ENCODE measurements around the gene CCER1.
"Not testable (repeated sequence)": the region's sequence is repeated elsewhere in the genome, so short reads cannot be mapped to it uniquely, and the experiment has no call there.

Gene CCER1, protein sequence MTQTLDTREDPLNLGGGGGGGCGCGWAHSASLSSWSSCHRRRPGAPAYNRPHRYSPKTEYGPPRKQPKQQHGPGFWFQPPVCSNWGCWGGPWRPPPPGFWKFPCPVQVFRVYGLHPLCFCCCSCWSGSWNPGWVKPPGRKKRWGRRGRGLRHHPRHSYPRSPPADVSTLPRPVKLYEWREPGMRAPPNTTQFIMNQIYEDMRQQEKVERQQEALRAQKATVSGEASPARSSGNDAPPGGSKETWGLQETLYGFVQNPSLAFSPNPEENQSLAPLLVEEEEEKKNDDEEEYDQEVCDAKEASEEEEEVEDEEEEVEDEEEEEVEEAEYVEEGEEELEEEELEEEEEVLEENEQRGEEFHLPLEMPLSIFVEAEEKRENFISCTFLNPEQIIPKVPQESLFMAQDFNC

DNA sequence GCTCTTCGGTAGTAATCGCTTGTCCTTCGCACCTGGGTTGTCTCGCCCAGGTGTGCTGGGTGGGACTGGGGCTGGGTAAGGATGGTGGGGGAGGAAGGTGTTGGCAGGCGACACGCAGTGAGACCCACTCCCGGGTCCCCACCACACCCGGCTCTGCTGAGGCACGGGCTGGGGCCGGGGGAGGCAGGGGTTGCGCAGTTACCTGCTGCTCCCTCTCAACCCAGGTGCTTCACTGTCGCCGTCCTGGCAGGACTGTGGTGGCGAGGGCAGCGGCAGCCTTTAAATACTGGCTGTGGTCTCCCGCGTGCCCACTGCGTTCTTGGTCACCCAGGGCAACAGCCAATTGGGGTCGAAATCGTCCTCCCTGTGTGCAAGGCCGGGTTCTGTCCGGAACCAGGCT is at the start of gene CCER1:
Gene CCER1 (minus strand): TSS at position 256 of the 400 bp plus-strand sequence. CDS start 434 bp downstream, outside the sequence.
- DNase-seq (ENCODE audit: low spot score): no peak

DNA sequence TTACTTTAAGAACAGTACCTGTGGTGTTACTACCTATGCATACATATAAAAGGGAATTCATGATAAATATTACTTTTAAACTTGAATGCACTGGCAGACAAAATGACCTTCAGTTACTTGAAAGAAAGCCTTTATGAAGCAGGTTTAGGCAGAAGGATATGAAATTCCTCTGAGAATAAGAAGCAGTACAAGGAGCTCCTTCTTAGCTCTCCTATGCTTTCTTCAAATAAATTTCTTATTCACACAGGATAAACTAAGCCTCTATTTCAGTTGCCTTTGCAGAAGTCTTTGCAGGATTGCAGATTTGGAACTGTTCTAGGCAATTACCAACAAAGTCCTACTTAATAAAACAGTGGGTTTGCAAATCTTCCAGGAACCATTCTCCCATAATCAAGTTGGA is 48.8 kb upstream of the CCER1 start:
- no peak for DNase-seq (ENCODE audit: low spot score)

DNA sequence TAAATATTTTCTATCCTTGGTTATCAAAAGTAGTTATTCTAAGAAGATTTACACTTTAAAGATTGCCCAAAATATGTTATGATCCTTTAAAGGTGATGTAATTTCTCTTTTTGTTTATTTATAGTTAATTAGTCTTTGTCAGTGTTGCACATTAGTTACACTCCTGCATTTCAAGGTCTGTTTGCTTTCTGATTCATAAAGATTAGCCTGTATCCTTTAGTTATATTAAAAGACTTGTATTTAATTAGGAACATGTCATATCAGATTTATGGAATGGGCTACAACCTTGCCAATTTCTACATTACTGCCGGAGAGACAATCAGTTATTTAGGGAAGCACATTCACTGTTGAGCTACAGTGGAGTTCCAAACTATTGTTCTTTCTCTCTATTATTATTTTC is 46.3 kb upstream of the CCER1 start:
- DNase-seq (ENCODE audit: low spot score): no peak

DNA sequence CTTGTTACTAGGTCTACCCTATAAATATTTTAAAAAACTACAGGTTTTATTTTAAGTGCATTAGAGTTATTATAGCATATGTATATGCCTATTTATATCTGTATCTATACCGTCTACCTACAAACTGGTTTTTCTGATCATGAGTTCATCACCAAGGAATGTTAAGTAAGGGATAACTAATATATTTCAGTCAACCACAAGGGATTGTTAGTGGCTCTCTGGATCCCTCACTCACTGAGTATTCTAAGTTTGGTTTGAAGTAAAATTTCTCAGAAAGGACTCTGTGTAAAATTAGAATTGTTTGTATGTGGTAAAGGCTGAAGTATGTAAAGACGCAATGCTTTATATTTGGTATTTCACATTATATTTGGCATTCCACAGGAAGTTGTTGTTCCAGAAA is 45.0 kb upstream of the CCER1 start:
- no peak for DNase-seq (ENCODE audit: low spot score)

DNA sequence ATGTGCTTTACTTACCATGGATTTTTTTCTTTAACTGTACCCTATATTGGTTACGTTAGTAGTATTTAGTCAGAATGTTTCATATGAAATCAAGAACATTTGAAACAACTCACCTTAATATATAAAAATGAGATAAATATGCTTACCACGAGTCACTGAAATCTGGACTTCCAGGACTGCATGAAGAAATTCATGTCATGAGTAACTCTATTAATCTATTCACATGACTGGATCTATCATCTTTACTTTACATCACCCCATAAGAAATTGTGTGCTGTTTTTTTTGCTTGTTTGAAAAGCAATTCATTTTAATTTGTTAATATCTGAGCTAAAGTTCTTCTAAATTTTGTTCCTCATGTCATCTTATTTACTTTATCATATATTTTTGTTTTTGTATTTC is 44.6 kb upstream of the CCER1 start:
- no peak for DNase-seq (ENCODE audit: low spot score)

DNA sequence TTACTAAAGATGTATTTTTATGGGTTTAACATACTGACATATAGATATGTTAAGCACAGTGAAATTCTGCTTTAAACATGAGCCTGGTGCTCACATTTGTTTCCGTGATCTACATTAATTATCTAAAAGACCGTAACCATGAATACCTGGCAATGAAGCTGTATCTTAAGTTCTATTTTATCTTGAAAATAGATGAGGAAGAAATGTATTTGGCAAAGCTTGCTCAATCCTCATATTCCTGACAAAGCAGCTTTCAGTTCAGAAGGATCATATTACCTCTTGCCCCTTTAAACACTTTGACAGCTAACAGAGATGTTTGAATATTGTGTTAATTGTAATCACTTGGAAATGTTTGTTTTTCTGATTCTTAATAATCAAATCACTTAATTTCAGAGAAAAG is 40.0 kb upstream of the CCER1 start:
- DNase-seq (ENCODE audit: low spot score): no peak

DNA sequence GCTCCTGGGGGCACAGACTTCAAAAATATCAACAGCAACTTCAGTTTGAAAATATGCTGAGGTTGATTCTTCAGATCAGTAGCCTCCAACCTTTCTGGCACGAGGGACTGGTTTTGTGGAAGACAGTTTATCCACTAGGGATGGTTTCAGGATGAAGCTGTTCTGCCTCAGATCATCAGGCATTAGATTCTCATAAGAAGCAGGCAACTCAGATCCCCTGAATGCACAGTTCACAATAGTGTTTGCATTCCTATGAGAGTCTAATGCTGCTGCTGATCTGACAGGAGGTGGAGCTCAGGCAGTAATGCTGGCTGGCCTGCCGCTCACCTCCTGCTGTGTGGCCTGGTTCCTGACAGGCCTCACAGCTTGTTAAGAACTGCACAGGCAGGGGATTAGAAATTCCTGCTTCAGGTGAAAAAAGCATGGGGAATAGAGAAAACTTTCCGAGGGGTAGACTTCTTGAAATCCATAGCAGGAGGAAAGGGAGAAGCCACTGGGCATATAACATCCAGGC is 37.0 kb upstream of the CCER1 start:
- DNase-seq (ENCODE audit: low spot score): no peak

DNA sequence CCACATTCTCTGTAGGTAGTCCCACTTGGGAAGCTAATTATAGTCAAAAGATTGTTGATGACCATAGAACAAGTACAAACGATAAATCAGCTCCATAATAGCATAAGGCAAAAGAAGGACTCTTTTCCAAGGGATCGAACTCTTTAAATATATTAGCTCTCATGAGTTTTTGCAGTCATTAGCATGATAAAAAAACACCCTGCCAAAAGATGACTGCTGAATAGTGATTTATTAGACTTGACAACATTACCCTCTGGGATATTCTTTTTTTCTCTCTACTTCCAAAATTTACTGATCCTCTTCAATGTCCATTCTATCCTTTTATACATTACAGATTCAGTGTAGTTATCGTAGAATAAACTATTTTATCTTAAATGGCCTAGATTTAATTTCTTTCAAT is 35.6 kb upstream of the CCER1 start:
- DNase-seq (ENCODE audit: low spot score): no peak

DNA sequence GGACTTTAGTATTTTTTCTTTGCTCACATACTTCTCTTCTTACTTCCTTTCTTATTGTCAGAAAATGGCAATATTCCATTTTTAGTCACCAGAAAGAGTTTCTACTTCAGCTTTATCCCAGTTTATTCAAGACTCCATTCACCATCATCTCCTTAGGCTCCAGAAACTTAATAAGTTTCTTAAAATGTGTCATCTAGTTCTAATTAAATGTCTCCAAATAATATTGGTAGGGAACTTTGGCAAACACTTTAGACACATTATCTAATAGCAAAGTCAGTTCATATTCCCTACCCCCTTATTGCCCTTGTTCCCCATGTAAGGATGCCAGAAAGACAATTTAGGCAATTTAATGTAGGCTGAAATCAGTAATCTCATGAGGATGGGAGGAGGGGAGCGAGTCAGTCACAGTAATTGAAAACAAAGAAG is 34.7 kb upstream of the CCER1 start:
- no peak for DNase-seq (ENCODE audit: low spot score)

DNA sequence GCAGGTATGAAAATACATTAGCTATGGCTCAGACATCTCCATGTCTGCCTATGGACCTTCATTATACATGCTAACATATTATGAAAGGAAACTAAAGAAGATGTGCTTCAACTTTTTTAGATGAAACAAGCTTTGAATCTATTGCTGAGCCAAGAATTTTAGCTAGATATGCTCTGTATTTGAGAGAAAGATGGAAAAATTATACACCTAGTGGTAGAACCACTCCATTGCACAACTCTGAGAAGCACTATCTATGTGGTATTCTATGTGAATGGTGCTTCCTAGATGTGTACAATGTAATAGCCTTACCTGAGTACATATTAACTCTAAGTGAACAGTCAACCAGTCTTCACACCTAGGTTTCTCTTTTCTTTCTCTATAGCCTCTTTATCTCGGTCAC is 32.5 kb upstream of the CCER1 start:
- no peak for DNase-seq (ENCODE audit: low spot score)

DNA sequence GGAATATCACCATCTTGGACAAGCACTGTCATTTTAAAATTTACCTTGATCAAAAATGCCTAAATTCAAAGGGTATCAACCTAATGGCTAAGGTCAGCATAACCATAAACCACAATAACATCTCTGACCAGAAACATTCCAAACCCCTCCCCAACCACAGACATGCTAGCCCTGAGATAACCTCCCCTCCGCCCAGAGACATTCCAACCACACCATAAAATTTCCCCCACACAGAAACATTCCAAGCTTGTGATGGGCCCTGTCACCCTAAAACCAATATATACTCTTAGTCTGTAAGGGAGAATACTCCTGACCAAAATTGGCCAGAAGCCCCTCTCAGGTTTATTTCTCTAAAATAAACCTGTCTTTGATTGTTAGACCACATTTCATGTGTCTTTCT is 32.1 kb upstream of the CCER1 start:
- DNase-seq (ENCODE audit: low spot score): no peak

DNA sequence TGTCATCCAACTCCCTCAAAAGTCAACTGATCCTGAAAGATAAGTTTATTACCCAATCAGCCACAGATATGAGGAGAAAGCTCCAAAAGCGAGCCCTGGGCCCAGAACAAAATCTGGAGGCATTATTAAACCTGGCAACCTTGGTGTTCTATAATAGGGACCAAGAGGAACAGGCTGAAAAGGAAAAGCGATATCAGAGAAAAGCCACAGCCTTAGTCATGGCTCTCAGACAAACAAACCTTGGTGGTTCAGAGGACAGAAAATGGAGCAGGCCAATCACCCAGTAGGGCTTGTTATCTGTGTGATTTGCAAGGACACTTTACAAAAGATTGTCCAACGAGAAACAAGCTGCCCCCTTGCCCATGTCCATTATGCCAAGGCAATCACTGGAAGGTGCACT is 30.4 kb upstream of the CCER1 start:
- not testable (repeated sequence) for DNase-seq (ENCODE audit: low spot score)

DNA sequence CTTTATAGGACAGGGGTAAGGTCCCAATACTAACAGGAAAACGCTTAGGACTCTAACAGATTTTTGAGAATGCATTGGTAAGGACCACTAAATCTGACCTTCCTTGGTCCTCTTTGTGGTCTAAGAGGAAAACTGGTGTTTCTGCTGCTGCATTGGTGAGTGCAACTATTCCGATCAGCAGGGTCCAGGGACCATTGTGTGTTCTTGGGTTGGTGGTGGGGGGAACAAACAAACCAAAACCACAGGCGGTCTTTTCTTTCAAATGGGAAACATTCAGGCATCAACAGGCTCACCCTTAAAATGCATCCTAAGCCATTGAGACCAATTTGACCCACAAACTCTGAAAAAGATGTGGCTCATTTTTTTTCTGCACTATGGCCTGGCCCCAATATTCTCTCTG is 29.1 kb upstream of the CCER1 start:
- DNase-seq (ENCODE audit: low spot score): no peak

DNA sequence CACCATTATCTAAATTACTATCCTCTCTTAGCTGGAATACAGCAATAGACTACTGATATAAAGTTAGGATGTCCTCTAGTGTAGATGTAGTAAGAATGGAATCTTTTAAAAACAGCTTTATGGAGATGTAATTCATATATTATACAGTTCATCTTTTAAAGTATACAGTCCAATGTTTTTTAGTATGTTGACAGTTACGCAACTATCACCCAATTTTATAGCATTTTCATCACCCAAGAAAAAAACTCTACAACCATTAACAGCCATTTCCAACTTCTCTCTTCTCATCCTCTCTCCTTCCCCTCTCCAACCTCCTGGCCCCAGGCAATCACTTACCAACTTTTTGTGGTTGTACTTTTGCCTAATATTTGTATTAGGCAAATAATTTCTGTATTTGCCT is 27.2 kb upstream of the CCER1 start:
- no peak for DNase-seq (ENCODE audit: low spot score)

DNA sequence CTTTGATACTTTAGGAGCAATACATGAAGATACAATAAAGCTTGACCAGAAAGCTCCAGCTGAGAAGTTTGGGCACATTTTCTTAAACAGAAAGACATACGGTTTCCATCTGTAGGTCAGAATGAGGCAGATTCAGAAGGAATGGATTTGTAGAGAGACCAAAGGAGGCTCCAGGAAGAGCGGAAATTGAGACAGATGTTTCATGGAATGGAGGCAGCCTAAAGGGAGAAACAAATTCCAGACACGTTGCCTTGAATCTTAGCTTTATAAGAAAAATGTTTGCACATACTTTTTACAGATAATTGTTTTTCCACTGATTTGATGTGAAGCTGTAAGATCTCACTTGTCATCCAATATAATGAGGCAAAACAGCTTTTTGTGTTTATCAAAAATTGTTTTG is 25.0 kb upstream of the CCER1 start:
- peak; percentile 51 for DNase-seq (ENCODE audit: low spot score)

DNA sequence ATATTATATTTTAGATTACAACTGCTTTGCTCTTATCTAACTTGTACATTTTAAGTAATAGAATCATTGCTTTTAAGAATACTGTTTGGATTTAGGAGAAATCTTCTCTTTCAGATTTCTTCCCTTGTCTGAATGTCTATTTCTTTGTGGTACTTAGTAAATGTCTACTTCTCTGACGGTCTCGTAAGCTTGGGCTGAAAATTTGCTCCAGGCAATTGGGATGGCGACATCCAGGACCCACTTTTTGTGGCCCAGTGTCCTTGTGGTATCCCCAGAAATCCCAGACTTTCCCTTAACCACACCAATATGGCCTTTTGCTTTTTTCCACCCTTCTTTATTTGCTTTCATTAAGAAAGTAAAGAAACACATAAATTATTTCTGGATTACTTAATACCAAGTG is 24.0 kb upstream of the CCER1 start:
- DNase-seq (ENCODE audit: low spot score): no peak

DNA sequence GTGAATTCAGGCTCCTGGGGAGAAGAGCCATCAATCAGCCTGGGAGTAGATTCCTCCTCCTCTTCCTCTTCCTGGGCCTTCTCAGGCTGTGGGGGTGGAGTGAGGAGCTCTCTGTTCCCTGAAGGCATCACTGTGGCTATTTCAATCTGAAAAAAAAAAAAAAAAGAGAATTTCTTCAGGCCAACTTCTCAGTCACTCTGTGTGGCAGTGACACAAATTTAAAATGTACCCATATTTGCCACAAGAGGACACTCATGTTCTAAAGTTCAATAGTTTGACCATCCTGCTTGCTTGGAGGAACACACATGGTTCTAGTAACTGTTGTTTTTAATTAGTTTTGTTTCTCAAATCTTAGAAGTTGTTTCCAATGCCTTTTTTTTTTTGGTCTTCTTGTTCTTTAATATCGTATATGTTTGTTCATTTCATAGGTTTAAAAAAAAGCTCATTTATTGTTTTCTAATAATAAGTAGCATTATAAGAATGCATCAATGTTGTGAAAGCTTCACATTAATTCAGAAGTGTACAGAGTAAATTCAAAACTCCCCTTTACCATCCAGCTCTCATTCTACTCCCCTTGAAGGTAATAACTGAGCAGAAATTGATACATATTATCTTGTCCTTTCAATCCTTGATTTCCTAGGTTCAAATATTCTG is 23.3 kb upstream of the CCER1 start:
- DNase-seq (ENCODE audit: low spot score): peak; percentile 64

DNA sequence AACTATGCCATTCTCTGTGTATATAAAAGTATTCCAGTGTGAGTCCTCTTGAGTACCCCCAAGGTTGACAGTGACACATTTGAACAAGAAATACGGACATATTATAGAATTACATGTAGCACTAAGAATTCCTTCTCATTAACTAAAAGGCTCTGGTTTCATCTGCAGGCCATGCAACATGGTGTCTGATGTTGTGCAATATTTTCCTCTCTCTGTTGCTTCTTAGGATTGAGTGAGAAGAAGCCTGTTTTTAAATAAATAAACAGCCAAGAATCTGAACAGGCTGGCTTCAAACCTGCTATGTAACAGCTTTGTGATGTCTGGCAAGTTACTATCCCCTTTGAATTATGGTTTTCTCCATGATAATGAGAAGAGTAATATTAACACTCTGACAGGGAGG is 22.2 kb upstream of the CCER1 start:
- no peak for DNase-seq (ENCODE audit: low spot score)

DNA sequence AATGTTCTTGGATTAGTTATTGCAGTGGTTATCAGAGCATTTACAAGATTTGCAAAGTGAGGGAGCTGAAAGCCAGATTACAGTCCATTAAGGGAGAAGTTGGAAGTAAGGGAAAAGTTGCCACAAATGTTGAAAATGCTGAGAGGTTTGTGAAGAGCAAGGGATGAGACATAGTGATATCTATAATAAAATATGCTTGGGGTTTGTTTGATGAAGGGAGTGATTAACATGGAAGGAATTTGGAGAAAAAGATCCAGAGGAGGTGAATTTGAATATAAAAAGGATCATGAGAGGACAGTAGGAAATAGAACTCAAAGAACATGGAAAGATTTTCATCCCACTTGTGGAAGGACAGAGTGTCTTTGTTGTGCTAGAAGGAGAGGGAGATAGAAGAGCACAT is 19.3 kb upstream of the CCER1 start:
- DNase-seq (ENCODE audit: low spot score): peak; percentile 39

DNA sequence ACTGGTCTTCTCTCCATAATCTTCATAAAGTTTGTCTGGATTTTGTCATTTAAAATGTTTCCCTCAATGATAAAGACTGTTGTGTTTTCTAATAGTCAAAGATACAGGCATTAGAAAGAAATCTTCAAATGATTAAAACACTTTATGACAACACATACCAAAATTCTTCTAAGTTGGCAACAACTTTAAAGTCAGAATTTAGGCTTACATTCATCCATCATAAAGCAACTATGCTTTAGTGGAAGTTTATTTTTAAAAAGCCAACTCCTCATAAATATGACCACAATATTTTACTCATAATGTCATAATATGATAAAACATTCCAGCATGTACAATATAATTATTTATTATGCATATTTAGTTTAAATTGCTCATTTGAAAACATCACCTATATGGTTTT is 17.2 kb upstream of the CCER1 start:
- DNase-seq (ENCODE audit: low spot score): no peak

DNA sequence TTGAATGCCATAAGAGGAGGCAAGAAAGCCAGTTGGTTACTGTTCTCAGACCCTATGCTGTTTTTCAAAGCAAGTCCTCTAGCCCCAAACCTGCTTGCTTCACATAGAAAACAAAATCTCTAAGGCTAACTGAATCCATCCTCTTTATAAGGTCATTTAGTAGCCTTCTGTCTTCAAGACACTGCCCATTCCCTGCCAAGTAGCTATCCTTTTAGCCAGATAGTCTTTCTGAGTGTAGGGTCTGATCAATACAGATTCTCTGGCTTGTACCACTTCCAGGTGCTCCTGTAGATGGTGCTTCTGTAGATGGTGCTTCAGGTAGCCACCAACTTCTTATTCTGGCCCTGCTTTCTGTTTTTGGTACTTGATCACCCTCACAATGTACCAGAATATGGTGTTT is 15.9 kb upstream of the CCER1 start:
- DNase-seq (ENCODE audit: low spot score): no peak

DNA sequence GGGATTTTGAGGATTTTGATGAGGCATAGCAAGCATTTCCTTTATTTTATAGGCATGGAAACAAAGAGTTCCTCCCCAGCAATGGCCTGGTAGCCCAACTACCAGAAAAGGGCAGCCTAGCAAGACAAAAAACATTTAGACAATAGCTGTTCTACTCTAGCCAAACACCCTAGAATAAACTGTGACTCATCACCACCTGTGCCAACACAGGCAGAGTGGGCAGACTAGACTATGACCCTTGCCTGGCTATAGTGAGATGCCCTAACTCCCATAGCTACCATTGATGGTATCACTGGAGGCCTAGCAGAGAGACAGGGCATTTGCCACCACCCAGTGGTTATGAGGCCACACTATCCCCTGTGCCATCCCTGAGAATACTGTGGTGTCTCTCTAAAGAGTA is 15.5 kb upstream of the CCER1 start:
- no peak for DNase-seq (ENCODE audit: low spot score)

DNA sequence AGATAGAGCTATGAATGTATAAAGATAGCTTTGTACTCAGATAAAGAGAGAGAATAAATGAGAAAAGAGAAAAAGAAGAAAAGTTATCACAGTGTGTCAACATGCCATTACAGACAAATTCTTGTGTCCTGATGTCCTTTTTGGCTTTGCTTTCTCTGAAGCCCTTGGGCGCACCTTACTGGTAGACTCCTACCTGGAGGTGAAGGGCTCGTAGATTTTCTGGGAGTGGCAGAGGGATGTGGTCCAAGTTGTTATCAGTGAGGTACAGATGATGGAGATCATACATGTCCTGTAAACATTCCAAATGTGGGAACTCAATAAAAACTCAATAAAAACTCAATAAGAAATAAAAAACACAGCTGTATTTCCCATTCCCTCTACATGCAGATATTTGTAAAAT is 14.9 kb upstream of the CCER1 start:
- DNase-seq (ENCODE audit: low spot score): no peak

DNA sequence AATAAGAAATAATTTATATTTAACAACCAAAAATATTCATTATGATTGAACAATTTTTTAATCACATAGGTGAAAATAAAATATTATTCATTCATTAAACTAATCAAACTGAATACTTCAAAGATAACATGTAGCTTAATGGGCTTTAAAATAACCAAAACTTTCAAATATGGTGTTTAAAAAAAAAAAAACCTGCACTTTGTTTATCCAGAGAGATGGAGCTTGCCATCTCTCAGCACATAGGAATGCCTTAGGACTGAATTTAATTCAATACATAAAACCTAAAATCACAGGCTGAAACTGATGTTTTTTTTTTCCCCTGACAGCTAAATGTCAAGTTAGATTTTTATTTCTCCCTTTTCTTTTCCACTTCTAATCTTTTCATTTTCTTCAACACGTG is 14.4 kb upstream of the CCER1 start:
- no peak for DNase-seq (ENCODE audit: low spot score)
